Panc1 (cell line): ENCODE results near the gene GPR156.

Experiments used
- CTCF ChIP-seq: fragments of 450-650 bp; IDR thresholded peaks from 2 replicates; pipeline ENCODE4 v1.5.1; 2017; ENCODE audit warnings: mild to moderate bottlenecking
- POLR2AphosphoS5 ChIP-seq: IDR thresholded peaks from 2 replicates; pipeline ENCODE4 v1.6.1; 2012; ENCODE audit warnings: mild to moderate bottlenecking, low read depth, low read length, moderate library complexity
- REST ChIP-seq, 2 experiments: IDR thresholded peaks; 2 replicates each; pipeline ENCODE4 v1.6.1; 2011 to 2012; ENCODE audit warnings: low read depth in 2 of 2, control low read depth in 1 of 2, low read length in 1 of 2, mild to moderate bottlenecking in 1 of 2, moderate library complexity in 1 of 2; ENCODE audit not compliant: insufficient read depth in 1 of 2
- SIN3A ChIP-seq: IDR thresholded peaks from 2 replicates; pipeline ENCODE4 v1.6.1; 2012; ENCODE audit warnings: low read depth, mild to moderate bottlenecking, low read length, moderate library complexity, borderline replicate concordance; ENCODE audit not compliant: insufficient read depth
- TCF7L2 ChIP-seq: IDR thresholded peaks from 2 replicates; pipeline ENCODE4 v1.6.1; 2011; ENCODE audit warnings: mild to moderate bottlenecking, low read depth, low read length, inconsistent platforms

GRCh38 chr3:120168611-120169010 lies 116.4 kb downstream of the GPR156 start:
- TF ChIP-seq CTCF (no peak), POLR2AphosphoS5 (no peak), TCF7L2 (no peak), SIN3A (no peak), REST (IDR thresholded peaks at IDR 0.05; ENCODE audit: insufficient read depth in 1 of 2, low read depth in 2 of 2, low read length in 1 of 2) (no peak)
